Left ventricle myocardium inferior (tissue), 1 donor: Measurements from ENCODE around the gene SETD6. TPM values are rescaled to one million over a fixed set of nuclear protein-coding genes. Genes with fewer than 3 reads are reported as not detected.
A peak's percentile ranks its signal among the peaks of the same experiment; 100 is the strongest.

Experiments
- DNase-seq: peaks from one replicate; pipeline ENCODE4 v3.0.0-alpha.2; 2020
- H3K27ac ChIP-seq: fragments of 200-600 bp; replicated peaks from 2 replicates; pipeline ENCODE4 v1.8.0; 2021
- H3K27me3 ChIP-seq: fragments of 200-600 bp; 2 replicates; pipeline ENCODE4 v1.8.0; 2021; ENCODE audit warnings: low read depth
- H3K36me3 ChIP-seq: fragments of 200-600 bp; 2 replicates; pipeline ENCODE4 v1.8.0; 2021
- H3K4me1 ChIP-seq: fragments of 200-600 bp; 2 replicates; pipeline ENCODE4 v1.8.0; 2021
- H3K4me3 ChIP-seq: fragments of 200-600 bp; 2 replicates; pipeline ENCODE4 v1.8.0; 2021; ENCODE audit warnings: mild to moderate bottlenecking, moderate library complexity
- H3K9me3 ChIP-seq: fragments of 200-600 bp; replicated peaks from 2 replicates; pipeline ENCODE4 v1.8.0; 2021
- intact Hi-C: fragments of 100-400 bp; cut with micrococcal nuclease; formaldehyde crosslinking; loops from one replicate; pipeline ENCODE4 v1.11.0; 2022
- total RNA-seq: library from RNA; stranded (reverse); fragmentation: NEBNext Ultra II Directional; extraction: Animal tissue kit (Norgen Biotek cat#: 25700); gene quantifications from one replicate; pipeline ENCODE4 v1.2.1, GENCODE V29; 2021
- TF ChIP-seq, protein P1 (sequence below): fragments of 200-600 bp; IDR thresholded peaks from 2 replicates; pipeline ENCODE4 v1.8.0; 2021; ENCODE audit warnings: antibody characterized with exemption, mild to moderate bottlenecking, borderline replicate concordance
- donor health status: DM: no; HTN: yes; CAD: no; lungs with severe emphysema.

SETD6 gene
- total RNA-seq, 1 donor from 2014 or later: 16.8 TPM

DNA sequence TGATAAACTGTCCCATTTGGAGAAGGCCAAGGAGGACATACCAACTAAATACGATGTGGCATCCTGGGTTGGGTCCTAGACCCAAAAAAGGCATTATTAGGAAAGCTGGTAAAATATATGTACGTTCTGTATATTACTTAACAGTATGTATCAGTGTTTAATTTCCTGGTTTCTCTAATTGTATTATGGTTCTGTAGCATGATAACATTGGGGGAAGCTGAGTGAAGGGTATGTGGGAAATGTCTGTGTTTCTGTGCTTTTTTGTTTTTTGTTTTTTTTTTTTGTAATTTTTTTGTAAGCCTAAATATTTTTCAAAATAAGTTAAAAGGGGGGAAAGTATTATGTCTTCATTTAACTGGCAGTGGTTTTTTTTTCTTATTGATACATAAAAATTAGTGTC, 36.9 kb upstream of the SETD6 start:
- H3K9me3 ChIP-seq: no peaks in the 10 kb centered on the region
- no peak overlapping the region for H3K4me3 ChIP-seq
- H3K4me1 ChIP-seq: peaks cover 93% of the 10 kb centered on the region
- H3K36me3 ChIP-seq: no peaks in the 10 kb centered on the region
- intact Hi-C loops: no loop called here
- no peak for DNase-seq
- H3K27me3 ChIP-seq: no peaks in the 10 kb centered on the region
- TF ChIP-seq, protein P1, sequence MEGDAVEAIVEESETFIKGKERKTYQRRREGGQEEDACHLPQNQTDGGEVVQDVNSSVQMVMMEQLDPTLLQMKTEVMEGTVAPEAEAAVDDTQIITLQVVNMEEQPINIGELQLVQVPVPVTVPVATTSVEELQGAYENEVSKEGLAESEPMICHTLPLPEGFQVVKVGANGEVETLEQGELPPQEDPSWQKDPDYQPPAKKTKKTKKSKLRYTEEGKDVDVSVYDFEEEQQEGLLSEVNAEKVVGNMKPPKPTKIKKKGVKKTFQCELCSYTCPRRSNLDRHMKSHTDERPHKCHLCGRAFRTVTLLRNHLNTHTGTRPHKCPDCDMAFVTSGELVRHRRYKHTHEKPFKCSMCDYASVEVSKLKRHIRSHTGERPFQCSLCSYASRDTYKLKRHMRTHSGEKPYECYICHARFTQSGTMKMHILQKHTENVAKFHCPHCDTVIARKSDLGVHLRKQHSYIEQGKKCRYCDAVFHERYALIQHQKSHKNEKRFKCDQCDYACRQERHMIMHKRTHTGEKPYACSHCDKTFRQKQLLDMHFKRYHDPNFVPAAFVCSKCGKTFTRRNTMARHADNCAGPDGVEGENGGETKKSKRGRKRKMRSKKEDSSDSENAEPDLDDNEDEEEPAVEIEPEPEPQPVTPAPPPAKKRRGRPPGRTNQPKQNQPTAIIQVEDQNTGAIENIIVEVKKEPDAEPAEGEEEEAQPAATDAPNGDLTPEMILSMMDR: no peak
- H3K27ac ChIP-seq: peak overlapping the region; percentile 88

DNA sequence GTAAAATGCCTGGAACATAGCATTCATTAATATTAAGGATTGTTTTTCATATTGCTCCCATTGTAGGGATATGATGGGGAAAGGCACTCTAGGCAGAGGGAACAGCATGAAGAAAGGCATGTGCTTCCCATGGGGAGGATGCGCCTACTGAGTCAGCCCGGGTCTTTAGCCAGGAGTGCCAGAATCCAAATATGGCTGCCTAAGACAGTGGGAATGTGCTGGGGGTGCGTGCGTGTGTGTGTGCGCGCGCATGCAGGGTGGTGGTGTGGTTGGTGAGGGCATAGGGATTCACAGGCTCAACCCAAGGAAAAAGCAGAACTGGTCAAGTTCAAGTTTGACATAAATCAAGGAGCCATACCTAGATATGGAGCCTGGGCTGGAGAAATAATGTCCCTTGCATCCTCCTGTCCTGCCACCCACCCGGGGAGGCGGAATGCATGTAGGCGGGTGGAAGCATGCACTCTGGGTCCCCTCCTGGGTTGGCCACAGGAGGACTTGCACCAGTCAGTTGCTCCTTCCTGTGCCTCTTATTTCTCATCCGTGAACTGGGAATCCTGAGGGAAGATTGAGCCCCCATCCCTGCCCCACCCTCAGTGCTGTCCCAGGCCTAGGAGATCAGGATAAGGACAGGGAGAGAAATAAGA, 34.0 kb upstream of the SETD6 start:
- TF ChIP-seq, protein P1: no peak
- DNase-seq: no peak
- H3K9me3 ChIP-seq: no peaks in the 10 kb centered on the region
- H3K36me3 ChIP-seq: no peaks in the 10 kb centered on the region
- no peak overlapping the region for H3K4me3 ChIP-seq
- H3K27me3 ChIP-seq: no peaks in the 10 kb centered on the region
- peaks cover 93% of the 10 kb centered on the region for H3K4me1 ChIP-seq
- H3K27ac ChIP-seq: peak overlapping the region; percentile 66
- intact Hi-C loops: no loop called here

DNA sequence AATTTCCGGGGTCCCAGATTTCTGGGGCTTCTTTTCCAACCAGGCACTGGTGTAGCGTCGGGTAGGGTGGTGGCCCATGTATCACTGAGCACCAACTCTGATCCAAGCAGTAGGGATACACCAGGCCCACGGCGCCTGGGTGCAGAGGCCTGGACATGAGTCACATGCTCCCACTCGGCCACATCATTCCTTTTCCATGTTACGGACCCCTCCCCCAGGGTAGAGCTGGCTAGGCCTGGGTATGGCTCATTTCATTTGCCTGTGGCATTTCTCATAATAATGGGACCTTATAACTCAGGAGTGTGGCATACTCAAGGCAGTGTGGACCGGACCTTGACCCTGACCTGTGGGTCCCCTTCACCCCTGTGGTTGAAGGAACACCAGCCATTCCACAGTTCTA, 33.4 kb upstream of the SETD6 start:
- Histone ChIP-seq H3K27me3 (no peaks in the 10 kb centered on the region), H3K4me3 (no peak overlapping the region), H3K36me3 (no peaks in the 10 kb centered on the region), H3K4me1 (peaks cover 91% of the 10 kb centered on the region), H3K9me3 (no peaks in the 10 kb centered on the region), H3K27ac (peak overlapping the region; percentile 66)
- no peak for DNase-seq
- TF ChIP-seq, protein P1: no peak
- intact Hi-C loops: no loop called here

DNA sequence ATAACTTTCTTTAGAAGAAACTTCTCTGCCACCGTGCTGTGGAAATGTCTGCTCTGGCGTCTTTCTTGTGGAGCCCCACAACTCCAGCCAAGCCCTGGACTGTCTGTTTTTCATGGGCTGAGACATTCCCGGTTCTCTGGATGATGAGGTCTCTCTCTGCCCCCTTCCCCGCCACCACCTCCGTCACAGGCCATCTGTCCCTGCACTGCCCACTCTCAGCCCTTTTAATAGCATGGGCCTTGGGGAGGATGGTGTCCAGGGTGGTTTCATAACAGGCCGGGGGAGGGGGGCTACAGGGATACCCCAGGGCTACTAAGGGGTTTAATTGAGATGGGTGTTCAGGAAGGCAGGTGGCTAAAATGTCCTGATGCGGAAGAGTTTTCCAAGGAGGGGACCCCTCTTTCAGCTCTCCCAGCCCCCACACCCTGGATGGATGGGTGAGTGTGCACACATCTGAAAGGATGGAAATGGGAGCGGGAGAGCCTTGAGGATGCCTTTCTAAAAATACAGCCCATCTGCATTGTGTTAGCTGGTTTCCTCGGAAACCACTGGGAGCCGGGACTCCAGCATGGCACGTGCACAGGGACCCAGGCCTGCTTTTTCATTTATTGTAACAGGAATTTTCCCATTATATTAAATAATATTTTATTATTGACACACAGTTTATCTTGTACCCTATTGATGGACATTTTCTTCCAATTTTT, 30.0 kb upstream of the SETD6 start:
- Histone ChIP-seq H3K36me3 (peaks cover 3% of the 10 kb centered on the region), H3K4me1 (peaks cover 78% of the 10 kb centered on the region), H3K4me3 (peak overlapping the region; percentile 19), H3K27me3 (no peaks in the 10 kb centered on the region), H3K27ac (peak overlapping the region; percentile 86), H3K9me3 (no peaks in the 10 kb centered on the region)
- intact Hi-C loops: loop anchor here (5.0 kb wide), 1 partner anchor 148 kb away; no protein-coding TSS in a partner anchor
- no peak for DNase-seq
- TF ChIP-seq, protein P1: no peak

DNA sequence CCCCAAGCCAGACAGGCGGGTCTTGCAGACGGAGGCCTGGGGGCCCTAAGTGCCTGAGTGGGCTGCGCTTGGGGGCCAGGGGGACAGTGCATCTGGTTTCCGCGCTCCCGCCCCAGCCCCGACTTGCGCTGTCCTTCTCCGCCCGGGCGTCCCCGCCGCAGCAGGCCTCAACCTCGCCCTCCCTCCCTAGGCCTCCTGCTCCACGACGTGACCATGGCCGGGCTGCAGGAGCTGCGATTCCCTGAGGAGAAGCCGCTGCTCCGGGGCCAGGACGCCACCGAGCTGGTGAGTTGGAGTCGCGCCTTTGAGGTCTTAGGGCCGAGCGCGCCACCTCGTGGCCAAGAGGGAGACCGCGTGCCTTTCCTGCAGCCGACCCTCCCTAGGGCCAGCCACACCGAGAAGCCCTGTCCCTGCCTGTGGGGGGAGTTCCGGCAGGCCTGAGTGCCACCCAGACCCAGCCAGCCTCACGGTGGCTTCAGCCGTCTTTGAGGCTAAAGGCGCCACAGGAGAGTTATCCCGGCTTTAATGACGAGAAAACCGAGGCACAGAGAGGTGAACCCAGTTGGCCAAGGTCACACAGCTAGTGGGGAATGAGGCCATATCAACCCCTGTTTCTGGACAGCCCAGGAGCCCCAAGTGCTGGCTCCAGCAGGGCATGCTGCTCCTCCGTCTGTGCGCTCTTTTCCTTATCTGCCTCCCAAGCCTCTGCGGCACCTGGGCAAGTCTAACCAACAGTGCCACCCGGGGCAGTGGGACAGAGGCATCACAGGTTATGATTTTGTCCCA, 27.6 kb upstream of the SETD6 start:
- peak; percentile 88 for DNase-seq
- Histone ChIP-seq H3K4me3 (peak overlapping the region; percentile 47), H3K27me3 (no peaks in the 10 kb centered on the region), H3K4me1 (peaks cover 66% of the 10 kb centered on the region), H3K27ac (peak overlapping the region; percentile 86), H3K9me3 (no peaks in the 10 kb centered on the region), H3K36me3 (peaks cover 8% of the 10 kb centered on the region)
- TF ChIP-seq, protein P1: peak; percentile 95
- intact Hi-C loops: loop anchor here (5.0 kb wide), 1 partner anchor 150 kb away; no protein-coding TSS in a partner anchor
